Measurements from ENCODE around the gene PLET1. TPM values are rescaled to one million over a fixed set of nuclear protein-coding genes. Genes with fewer than 3 reads are reported as not detected.
A peak's percentile ranks its signal among the peaks of the same experiment; 100 is the strongest.

Gene PLET1
- total and polyA plus RNA-seq, 2 experiments from 2014 or later, result not detected

DNA sequence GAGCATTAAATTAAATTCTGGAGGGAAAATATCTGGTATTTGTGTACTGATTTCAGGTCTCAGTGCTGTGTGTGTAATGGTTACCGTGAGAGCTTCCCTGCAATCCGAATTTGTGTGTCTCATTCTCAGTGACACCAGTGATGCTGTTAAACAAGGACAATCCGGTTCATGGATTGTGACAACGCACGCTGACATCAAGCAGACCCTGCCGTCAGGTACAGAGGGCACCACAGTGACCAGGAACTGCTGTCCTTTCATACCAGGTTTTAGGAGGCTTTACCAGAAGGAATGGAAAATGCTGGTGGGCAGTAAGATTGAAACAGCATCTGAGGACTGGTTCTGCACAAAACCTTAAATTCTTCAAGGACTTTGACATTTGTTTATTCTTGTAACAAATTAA lies 30.5 kb upstream of the PLET1 start:
- Histone ChIP-seq H3F3A (ENCODE audit: insufficient read depth) (peaks cover 32% of the 10 kb centered on the region), H3K36me3 (ENCODE audit: low read depth) (no peaks in the 10 kb centered on the region), H3K79me2 (ENCODE audit: insufficient read depth) (no peaks in the 10 kb centered on the region), H4K20me1 (ENCODE audit: insufficient read depth) (no peaks in the 10 kb centered on the region), H3K4me2 (ENCODE audit: unreplicated experiment) (peak overlapping the region; percentile 95), H3K27me3 (replicated peaks; ENCODE audit: insufficient read depth) (no peaks in the 10 kb centered on the region), H3K9me3 (ENCODE audit: low read depth) (no peaks in the 10 kb centered on the region), H3K27ac (no peak overlapping the region), H3K9ac (no peak overlapping the region), H3K4me1 (ENCODE audit: insufficient read depth) (peaks cover 41% of the 10 kb centered on the region), H3K9me2 (ENCODE audit: insufficient read depth) (no peaks in the 10 kb centered on the region), H2AFZ (no peak overlapping the region), H3K4me3 (peak overlapping the region; percentile 80)
- in situ Hi-C loops (cut with MboI), result no loop called here
- TF ChIP-seq EZH2 (IDR thresholded peaks at IDR 0.05; ENCODE audit: insufficient read depth, poor library complexity, severe bottlenecking) (no peak), EZH2phosphoT487 (IDR thresholded peaks at IDR 0.05; ENCODE audit: insufficient read depth, low read depth) (no peak)
- no peak for DNase-seq
- WGBS, 2 experiments (ENCODE audit: low coverage in 1 of 2, low lambda C conversion rate in 2 of 2, missing lambda C conversion rate in 2 of 2), result 86 to 87% methylated on average over 6 of the region's 6 CpGs

DNA sequence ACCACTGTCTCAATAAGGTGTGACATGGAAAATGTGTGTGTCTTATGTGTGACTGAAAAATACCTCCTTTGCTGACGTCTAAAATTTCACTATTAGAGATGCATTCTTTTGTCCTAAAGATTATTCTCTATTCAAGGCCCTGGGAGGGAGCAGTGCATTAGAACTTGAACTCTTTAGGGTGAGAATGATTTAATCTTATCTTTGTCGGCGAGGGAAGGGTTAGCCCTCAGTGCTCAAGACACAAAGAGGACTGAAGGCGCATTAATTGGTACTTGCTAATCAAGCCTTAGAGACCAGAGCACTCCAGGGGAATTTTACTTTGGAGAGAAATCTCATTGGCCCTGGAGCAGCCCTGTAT lies 29.8 kb upstream of the PLET1 start:
- H3K27ac ChIP-seq, result no peak overlapping the region
- TF ChIP-seq EZH2 (IDR thresholded peaks at IDR 0.05; ENCODE audit: insufficient read depth, poor library complexity, severe bottlenecking) (no peak), EZH2phosphoT487 (IDR thresholded peaks at IDR 0.05; ENCODE audit: insufficient read depth, low read depth) (no peak)
- no peak for DNase-seq
- H3K9me3 ChIP-seq (ENCODE audit: low read depth), result no peaks in the 10 kb centered on the region
- in situ Hi-C loops (cut with MboI), result no loop called here
- peak overlapping the region; percentile 74 for H3K9ac ChIP-seq
- peaks cover 32% of the 10 kb centered on the region for H3F3A ChIP-seq (ENCODE audit: insufficient read depth)
- no peaks in the 10 kb centered on the region for H3K79me2 ChIP-seq (ENCODE audit: insufficient read depth)
- no peaks in the 10 kb centered on the region for H3K9me2 ChIP-seq (ENCODE audit: insufficient read depth)
- H3K4me1 ChIP-seq (ENCODE audit: insufficient read depth), result peaks cover 41% of the 10 kb centered on the region
- no peaks in the 10 kb centered on the region for H4K20me1 ChIP-seq (ENCODE audit: insufficient read depth)
- peak overlapping the region; percentile 97 for H2AFZ ChIP-seq
- H3K27me3 ChIP-seq (replicated peaks; ENCODE audit: insufficient read depth), result no peaks in the 10 kb centered on the region
- peak overlapping the region; percentile 80 for H3K4me3 ChIP-seq
- H3K36me3 ChIP-seq (ENCODE audit: low read depth), result no peaks in the 10 kb centered on the region
- H3K4me2 ChIP-seq (ENCODE audit: unreplicated experiment), result peak overlapping the region; percentile 95
- 3 to 4% methylated on average over 4 of the region's 4 CpGs for WGBS, 2 experiments (ENCODE audit: low coverage in 1 of 2, low lambda C conversion rate in 2 of 2, missing lambda C conversion rate in 2 of 2)

DNA sequence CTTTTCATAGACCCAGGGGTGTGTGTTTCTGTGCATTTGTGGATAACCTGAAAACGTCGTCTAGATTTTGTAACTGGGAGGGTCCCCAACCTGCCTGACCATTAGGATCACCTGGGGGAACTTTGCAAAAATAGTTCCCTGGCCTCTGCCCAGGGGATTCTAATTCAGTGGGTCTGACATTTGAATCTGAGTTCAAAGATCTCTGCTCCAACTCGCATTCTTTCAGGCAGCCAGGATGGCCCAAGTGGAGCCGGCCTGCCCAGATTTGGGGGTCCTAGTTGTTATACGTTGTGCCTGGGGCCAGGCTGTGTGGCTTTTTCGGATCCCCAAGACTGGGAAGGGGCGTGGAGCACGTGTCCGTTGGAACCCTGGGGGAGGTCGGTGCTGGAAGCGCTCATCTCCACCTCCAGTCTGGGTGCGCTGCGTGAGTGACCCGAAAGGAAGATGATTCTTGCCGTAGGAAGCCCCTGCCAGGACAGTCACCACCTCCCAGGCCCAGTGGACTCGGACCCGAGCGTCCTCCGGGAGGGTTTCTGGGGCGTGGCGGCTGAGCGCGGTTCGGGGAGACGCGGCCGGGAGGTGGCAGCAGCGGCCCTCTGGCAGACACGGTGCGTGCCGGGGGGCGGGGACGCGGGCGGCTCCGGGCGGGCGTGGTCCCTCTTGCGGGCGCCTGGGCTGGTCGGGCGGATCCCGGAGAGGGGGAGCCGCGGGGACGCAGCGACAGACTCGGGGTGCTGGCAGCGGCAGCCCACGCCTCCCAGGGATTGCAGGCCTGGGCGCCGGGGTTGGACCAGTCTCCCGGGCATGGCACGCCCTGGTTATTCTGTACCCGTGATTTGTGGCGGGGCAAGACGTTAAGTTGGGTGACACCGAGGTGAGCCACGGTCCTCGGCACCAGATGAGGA lies 29.2 kb upstream of the PLET1 start:
- peaks cover 32% of the 10 kb centered on the region for H3F3A ChIP-seq (ENCODE audit: insufficient read depth)
- DNase-seq, result peak; percentile 90
- H3K9me2 ChIP-seq (ENCODE audit: insufficient read depth), result no peaks in the 10 kb centered on the region
- peak overlapping the region; percentile 95 for H3K4me2 ChIP-seq (ENCODE audit: unreplicated experiment)
- no peaks in the 10 kb centered on the region for H3K79me2 ChIP-seq (ENCODE audit: insufficient read depth)
- WGBS, 2 experiments (ENCODE audit: low coverage in 1 of 2, low lambda C conversion rate in 2 of 2, missing lambda C conversion rate in 2 of 2), result 5 to 7% methylated on average over 40 to 52 of the region's 60 CpGs
- no peak overlapping the region for H3K27ac ChIP-seq
- no peaks in the 10 kb centered on the region for H3K27me3 ChIP-seq (replicated peaks; ENCODE audit: insufficient read depth)
- in situ Hi-C loops (cut with MboI), result loop anchor here (10.0 kb wide), 2 partner anchors 505 to 995 kb away; no protein-coding TSS in a partner anchor
- no peaks in the 10 kb centered on the region for H3K9me3 ChIP-seq (ENCODE audit: low read depth)
- no peak for TF ChIP-seq EZH2phosphoT487 (IDR thresholded peaks at IDR 0.05; ENCODE audit: insufficient read depth, low read depth)
- TF ChIP-seq EZH2 (IDR thresholded peaks at IDR 0.05; ENCODE audit: insufficient read depth, poor library complexity, severe bottlenecking), result no peak
- H3K36me3 ChIP-seq (ENCODE audit: low read depth), result no peaks in the 10 kb centered on the region
- peak overlapping the region; percentile 97 for H2AFZ ChIP-seq
- peak overlapping the region; percentile 74 for H3K9ac ChIP-seq
- H4K20me1 ChIP-seq (ENCODE audit: insufficient read depth), result no peaks in the 10 kb centered on the region
- peaks cover 36% of the 10 kb centered on the region for H3K4me1 ChIP-seq (ENCODE audit: insufficient read depth)
- peak overlapping the region; percentile 80 for H3K4me3 ChIP-seq

DNA sequence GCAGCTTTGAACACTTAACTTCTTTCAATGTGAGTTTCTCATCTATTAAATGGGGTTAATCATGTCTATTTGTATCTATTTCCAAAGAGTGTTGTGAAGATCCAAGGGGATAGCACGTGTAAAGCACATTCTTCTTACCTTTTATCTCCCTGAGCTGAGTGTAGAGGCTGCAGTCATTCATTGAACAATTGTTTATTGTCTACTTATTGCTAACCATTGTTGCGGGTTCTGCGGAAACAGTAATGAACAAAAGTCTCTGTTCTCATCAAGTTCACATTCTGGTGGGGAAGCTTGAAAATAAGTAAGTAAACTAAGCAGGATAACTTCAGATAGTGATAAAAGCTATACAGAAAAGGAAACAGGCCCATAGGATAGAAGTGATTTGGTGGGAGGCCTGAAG lies 27.4 kb upstream of the PLET1 start:
- in situ Hi-C loops (cut with MboI), result loop anchor here (10.0 kb wide), 2 partner anchors 507 to 997 kb away; no protein-coding TSS in a partner anchor
- Histone ChIP-seq H3K9me2 (ENCODE audit: insufficient read depth) (no peaks in the 10 kb centered on the region), H3K4me3 (no peak overlapping the region)

More for the DNA sequence above, 27.4 kb upstream of the PLET1 start:
- no peak for DNase-seq
- WGBS, 2 experiments (ENCODE audit: low coverage in 1 of 2, low lambda C conversion rate in 2 of 2, missing lambda C conversion rate in 2 of 2), result 74 to 90% methylated on average over 3 of the region's 3 CpGs
- Histone ChIP-seq H3K79me2 (ENCODE audit: insufficient read depth) (no peaks in the 10 kb centered on the region), H3K27ac (no peak overlapping the region), H2AFZ (no peak overlapping the region), H3K4me1 (ENCODE audit: insufficient read depth) (peaks cover 22% of the 10 kb centered on the region), H3K9me3 (ENCODE audit: low read depth) (no peaks in the 10 kb centered on the region), H3K36me3 (ENCODE audit: low read depth) (no peaks in the 10 kb centered on the region), H3K27me3 (replicated peaks; ENCODE audit: insufficient read depth) (no peaks in the 10 kb centered on the region), H3F3A (ENCODE audit: insufficient read depth) (peaks cover 21% of the 10 kb centered on the region), H3K9ac (no peak overlapping the region), H4K20me1 (ENCODE audit: insufficient read depth) (no peaks in the 10 kb centered on the region), H3K4me2 (ENCODE audit: unreplicated experiment) (no peak overlapping the region)
- TF ChIP-seq EZH2phosphoT487 (IDR thresholded peaks at IDR 0.05; ENCODE audit: insufficient read depth, low read depth), result no peak

All from GM23248 (cell line).